GM23338 (cell line): Measurements from ENCODE around the gene CRTC1. TPM values are rescaled to one million over a fixed set of nuclear protein-coding genes. Genes with fewer than 3 reads are reported as not detected.

ENCODE experiments used
- ATAC-seq: fragments of 200-7000 bp; cut with Tn5 transposase; 3 replicates; pipeline ENCODE4 v1.9.1; 2020
- DNase-seq: peaks from one replicate; pipeline ENCODE4 v3.0.0-alpha.2; 2015; ENCODE audit warnings: low spot score
- H2AFZ ChIP-seq: fragments of 200-600 bp; sonication (generic); 2 replicates; pipeline ENCODE4 v1.8.0; 2016; ENCODE audit warnings: antibody characterized with exemption, mild to moderate bottlenecking, moderate library complexity
- H3F3A ChIP-seq: fragments of 200-600 bp; sonication (generic); replicated peaks from 2 replicates; pipeline ENCODE4 v1.8.0; 2017; ENCODE audit warnings: antibody characterized with exemption, mixed run types, low read depth
- H3K27ac ChIP-seq: fragments of 200-600 bp; sonication (generic); 2 replicates; pipeline ENCODE4 v1.6.1; 2016; ENCODE audit warnings: low read depth
- H3K27me3 ChIP-seq: fragments of 200-600 bp; sonication (generic); 2 replicates; pipeline ENCODE4 v1.8.0; 2016; ENCODE audit warnings: mild to moderate bottlenecking, mixed run types, moderate library complexity; ENCODE audit not compliant: insufficient read depth
- H3K36me3 ChIP-seq: fragments of 200-600 bp; sonication (generic); 2 replicates; pipeline ENCODE4 v1.8.0; 2016; ENCODE audit warnings: mild to moderate bottlenecking; ENCODE audit not compliant: insufficient read depth
- H3K4me1 ChIP-seq: fragments of 200-600 bp; sonication (generic); 2 replicates; pipeline ENCODE4 v1.8.0; 2016; ENCODE audit warnings: mild to moderate bottlenecking, moderate library complexity; ENCODE audit not compliant: insufficient read depth
- H3K4me2 ChIP-seq: fragments of 200-600 bp; sonication (generic); 2 replicates; pipeline ENCODE4 v1.7.1; 2017; ENCODE audit warnings: mixed run types
- H3K4me3 ChIP-seq: fragments of 200-600 bp; sonication (generic); 2 replicates; pipeline ENCODE4 v1.6.1; 2016; ENCODE audit warnings: mixed run types
- H3K79me2 ChIP-seq: fragments of 200-600 bp; sonication (generic); replicated peaks from 2 replicates; pipeline ENCODE4 v1.8.0; 2017; ENCODE audit warnings: mild to moderate bottlenecking; ENCODE audit not compliant: insufficient read depth
- H3K9me2 ChIP-seq: fragments of 200-600 bp; sonication (generic); 2 replicates; pipeline ENCODE4 v1.8.0; 2017; ENCODE audit not compliant: insufficient read depth
- H4K20me1 ChIP-seq: fragments of 200-600 bp; sonication (generic); replicated peaks from 2 replicates; pipeline ENCODE4 v1.8.0; 2017; ENCODE audit warnings: mild to moderate bottlenecking; ENCODE audit not compliant: insufficient read depth
- H3K27ac Mint-ChIP-seq: 2 replicates; pipeline ENCODE4 v1.8.0; 2020; ENCODE audit warnings: inconsistent platforms, mild to moderate bottlenecking, moderate library complexity, mixed read lengths
- H3K27me3 Mint-ChIP-seq: 3 replicates; pipeline ENCODE4 v1.8.0; 2022; ENCODE audit warnings: low read depth, mild to moderate bottlenecking, moderate library complexity, mixed read lengths, inconsistent platforms; ENCODE audit not compliant: insufficient read depth, poor library complexity
- H3K36me3 Mint-ChIP-seq: 3 replicates; pipeline ENCODE4 v1.8.0; 2021; ENCODE audit warnings: low read depth, mild to moderate bottlenecking, inconsistent platforms, moderate library complexity, mixed read lengths
- H3K4me1 Mint-ChIP-seq: 3 replicates; pipeline ENCODE4 v1.8.0; 2020; ENCODE audit warnings: mild to moderate bottlenecking, inconsistent platforms, mixed read lengths
- H3K4me3 Mint-ChIP-seq: 3 replicates; pipeline ENCODE4 v1.8.0; 2021; ENCODE audit warnings: moderate library complexity, mild to moderate bottlenecking, inconsistent platforms, mixed read lengths
- H3K9me3 Mint-ChIP-seq: 3 replicates; pipeline ENCODE4 v1.8.0; 2020; ENCODE audit warnings: moderate library complexity, mild to moderate bottlenecking, inconsistent platforms, mixed read lengths
- CREB1 ChIP-seq: fragments of 250-450 bp; sonication (Bioruptor Pico); IDR thresholded peaks from 2 replicates; pipeline ENCODE4 v1.5.0; 2020; ENCODE audit warnings: low read depth, mild to moderate bottlenecking, moderate library complexity
- EZH2 ChIP-seq: fragments of 200-600 bp; sonication (generic); IDR thresholded peaks from one replicate; pipeline ENCODE4 v1.8.0; 2017; ENCODE audit warnings: antibody characterized with exemption, mild to moderate bottlenecking, low read depth; ENCODE audit not compliant: unreplicated experiment
- EZH2phosphoT487 ChIP-seq: fragments of 200-600 bp; sonication (generic); IDR thresholded peaks from one replicate; pipeline ENCODE4 v1.8.1; 2018; ENCODE audit warnings: antibody characterized with exemption; ENCODE audit not compliant: unreplicated experiment
- JUNB ChIP-seq: IDR thresholded peaks from one replicate; pipeline ENCODE4 v1.6.1; 2016; ENCODE audit warnings: antibody characterized with exemption; ENCODE audit not compliant: unreplicated experiment
- NANOG ChIP-seq: IDR thresholded peaks from 2 replicates; pipeline ENCODE4 v1.6.1; 2016; ENCODE audit warnings: antibody characterized with exemption, borderline replicate concordance
- POLR2AphosphoS5 ChIP-seq: IDR thresholded peaks from 2 replicates; pipeline ENCODE4 v1.6.1; 2016; ENCODE audit warnings: antibody characterized with exemption, low read depth
- STAT1 ChIP-seq: IDR thresholded peaks from one replicate; pipeline ENCODE4 v1.6.1; 2016; ENCODE audit warnings: antibody characterized with exemption; ENCODE audit not compliant: unreplicated experiment
- ZNF114 ChIP-seq: fragments of 250-450 bp; sonication (Bioruptor Pico); IDR thresholded peaks from 2 replicates; pipeline ENCODE4 v1.5.0; 2020; ENCODE audit warnings: mild to moderate bottlenecking, moderate library complexity
- ZNF331 ChIP-seq: fragments of 250-450 bp; sonication (Bioruptor Pico); IDR thresholded peaks from 2 replicates; pipeline ENCODE4 v1.5.0; 2020; ENCODE audit warnings: low read depth, mild to moderate bottlenecking, moderate library complexity
- polyA plus RNA-seq: library from polyadenylated mRNA; unstranded; fragments of >200 nt; fragmentation: Nextera tagmentation; extraction: Ambion mirVana; gene quantifications from 2 replicates; pipeline ENCODE4 v1.2.1, GENCODE V29; 2016
- total RNA-seq: library from RNA; depleted of rRNA; stranded (reverse); fragments of >200 nt; shearing (Covaris generic); gene quantifications from 2 replicates; pipeline ENCODE4 v1.2.3, GENCODE V29; 2014
- TF ChIP-seq, protein P1 (sequence below): IDR thresholded peaks from 2 replicates; pipeline ENCODE4 v1.6.1; 2016; ENCODE audit warnings: antibody characterized with exemption
- TF ChIP-seq, protein P2 (sequence below), 2 experiments: fragments of 200-600 bp in 1 of 2; sonication (generic) in 1 of 2; conservative IDR thresholded peaks; 2 replicates each; pipeline versions ENCODE4 v1.5.1 to v1.6.1; 2016 to 2017; ENCODE audit warnings: antibody characterized with exemption in 2 of 2, low read depth in 2 of 2, mild to moderate bottlenecking in 2 of 2, moderate library complexity in 1 of 2
- TF ChIP-seq, protein P3 (sequence below): IDR thresholded peaks from one replicate; pipeline ENCODE4 v1.6.1; 2018; ENCODE audit warnings: antibody characterized with exemption; ENCODE audit not compliant: unreplicated experiment
- TF ChIP-seq, protein P4 (sequence below): fragments of 250-450 bp; sonication (Bioruptor Pico); IDR thresholded peaks from 2 replicates; pipeline ENCODE4 v1.5.0; 2020; ENCODE audit warnings: mild to moderate bottlenecking, moderate library complexity

The CRTC1 gene
- total and polyA plus RNA-seq, 2 experiments from 2014 or later, result 5.4 to 8.4 TPM

DNA sequence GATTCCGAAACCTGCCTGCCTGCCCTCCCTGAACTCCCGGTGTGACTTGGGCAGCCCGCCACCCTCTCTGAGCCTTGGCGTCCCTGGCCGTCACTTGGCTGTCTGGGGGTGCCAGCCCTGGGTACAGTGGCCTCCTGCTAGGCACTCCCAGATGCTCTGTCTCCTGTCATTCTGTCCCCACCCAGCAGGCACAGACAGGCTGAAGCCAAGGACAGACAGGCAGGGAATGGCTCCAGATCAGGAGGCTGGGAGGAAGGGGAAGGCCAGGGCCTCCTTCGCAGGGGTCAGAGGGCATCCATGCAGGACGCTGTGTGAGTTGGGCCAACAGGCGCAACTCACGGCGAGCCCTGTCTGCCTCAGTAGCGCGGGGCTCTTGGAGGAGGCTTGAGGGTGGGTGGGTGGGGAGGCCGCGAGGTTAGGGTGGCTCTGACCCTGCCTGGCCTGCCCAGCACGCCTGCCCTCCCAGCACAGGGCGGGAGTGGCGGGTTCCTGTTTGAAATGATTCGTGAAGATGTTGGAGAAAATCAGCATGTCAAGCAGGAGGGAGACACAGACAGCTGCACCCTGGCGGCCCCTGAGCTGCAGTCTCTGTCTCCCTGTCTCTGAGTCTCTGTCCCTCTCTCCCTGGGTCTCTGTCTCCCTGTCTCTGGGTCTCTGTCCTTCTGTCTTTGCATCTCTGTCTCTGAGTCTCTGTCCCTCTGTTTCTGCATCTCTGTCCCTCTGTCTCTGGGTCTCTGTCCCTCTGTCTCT lies 27.0 kb upstream of the CRTC1 start:
- H3K36me3 ChIP-seq, result no peaks in the 10 kb centered on the region
- Mint-ChIP-seq H3K27me3 (peaks cover 16% of the 10 kb centered on the region), H3K9me3 (no peaks in the 10 kb centered on the region; the same call in 2 of the 3 replicates), H3K4me1 (peaks cover 30% of the 10 kb centered on the region), H3K36me3 (no peaks in the 10 kb centered on the region; the same call in 2 of the 3 replicates), H3K27ac (no peak overlapping the region), H3K4me3 (no peak overlapping the region; the same call in 2 of the 3 replicates)
- H3K9me2 ChIP-seq, result 0 out of 2 replicates have a peak, but pooled peaks cover 6% of the 10 kb centered on the region
- 0 out of 2 replicates have a peak, but pooled peaks cover 6% of the 10 kb centered on the region for H3F3A ChIP-seq
- no peaks in the 10 kb centered on the region for H3K79me2 ChIP-seq
- ATAC-seq, result no peak
- no peaks in the 10 kb centered on the region for H3K27me3 ChIP-seq
- no peak overlapping the region for H3K4me2 ChIP-seq
- no peaks in the 10 kb centered on the region; the same call in 1 of the 2 replicates for H4K20me1 ChIP-seq
- 0 out of 2 replicates have a peak, but pooled peaks cover 2% of the 10 kb centered on the region for H3K4me1 ChIP-seq
- no peak overlapping the region for H3K27ac ChIP-seq
- TF ChIP-seq, protein P1, sequence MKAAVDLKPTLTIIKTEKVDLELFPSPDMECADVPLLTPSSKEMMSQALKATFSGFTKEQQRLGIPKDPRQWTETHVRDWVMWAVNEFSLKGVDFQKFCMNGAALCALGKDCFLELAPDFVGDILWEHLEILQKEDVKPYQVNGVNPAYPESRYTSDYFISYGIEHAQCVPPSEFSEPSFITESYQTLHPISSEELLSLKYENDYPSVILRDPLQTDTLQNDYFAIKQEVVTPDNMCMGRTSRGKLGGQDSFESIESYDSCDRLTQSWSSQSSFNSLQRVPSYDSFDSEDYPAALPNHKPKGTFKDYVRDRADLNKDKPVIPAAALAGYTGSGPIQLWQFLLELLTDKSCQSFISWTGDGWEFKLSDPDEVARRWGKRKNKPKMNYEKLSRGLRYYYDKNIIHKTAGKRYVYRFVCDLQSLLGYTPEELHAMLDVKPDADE, result no peak
- TF ChIP-seq NANOG, result no peak
- TF ChIP-seq, protein P2, sequence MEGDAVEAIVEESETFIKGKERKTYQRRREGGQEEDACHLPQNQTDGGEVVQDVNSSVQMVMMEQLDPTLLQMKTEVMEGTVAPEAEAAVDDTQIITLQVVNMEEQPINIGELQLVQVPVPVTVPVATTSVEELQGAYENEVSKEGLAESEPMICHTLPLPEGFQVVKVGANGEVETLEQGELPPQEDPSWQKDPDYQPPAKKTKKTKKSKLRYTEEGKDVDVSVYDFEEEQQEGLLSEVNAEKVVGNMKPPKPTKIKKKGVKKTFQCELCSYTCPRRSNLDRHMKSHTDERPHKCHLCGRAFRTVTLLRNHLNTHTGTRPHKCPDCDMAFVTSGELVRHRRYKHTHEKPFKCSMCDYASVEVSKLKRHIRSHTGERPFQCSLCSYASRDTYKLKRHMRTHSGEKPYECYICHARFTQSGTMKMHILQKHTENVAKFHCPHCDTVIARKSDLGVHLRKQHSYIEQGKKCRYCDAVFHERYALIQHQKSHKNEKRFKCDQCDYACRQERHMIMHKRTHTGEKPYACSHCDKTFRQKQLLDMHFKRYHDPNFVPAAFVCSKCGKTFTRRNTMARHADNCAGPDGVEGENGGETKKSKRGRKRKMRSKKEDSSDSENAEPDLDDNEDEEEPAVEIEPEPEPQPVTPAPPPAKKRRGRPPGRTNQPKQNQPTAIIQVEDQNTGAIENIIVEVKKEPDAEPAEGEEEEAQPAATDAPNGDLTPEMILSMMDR (conservative IDR thresholded peaks at IDR 0.05; ENCODE audit: low read depth in 2 of 2), result no peak
- TF ChIP-seq STAT1, result no peak
- no peak for TF ChIP-seq EZH2phosphoT487
- no peak for TF ChIP-seq ZNF331 (CRISPR knock-in tag)
- no peak for TF ChIP-seq ZNF114
- no peak for TF ChIP-seq POLR2AphosphoS5
- TF ChIP-seq CREB1 (CRISPR knock-in tag), result no peak
- no peak for TF ChIP-seq JUNB
- TF ChIP-seq, protein P3, sequence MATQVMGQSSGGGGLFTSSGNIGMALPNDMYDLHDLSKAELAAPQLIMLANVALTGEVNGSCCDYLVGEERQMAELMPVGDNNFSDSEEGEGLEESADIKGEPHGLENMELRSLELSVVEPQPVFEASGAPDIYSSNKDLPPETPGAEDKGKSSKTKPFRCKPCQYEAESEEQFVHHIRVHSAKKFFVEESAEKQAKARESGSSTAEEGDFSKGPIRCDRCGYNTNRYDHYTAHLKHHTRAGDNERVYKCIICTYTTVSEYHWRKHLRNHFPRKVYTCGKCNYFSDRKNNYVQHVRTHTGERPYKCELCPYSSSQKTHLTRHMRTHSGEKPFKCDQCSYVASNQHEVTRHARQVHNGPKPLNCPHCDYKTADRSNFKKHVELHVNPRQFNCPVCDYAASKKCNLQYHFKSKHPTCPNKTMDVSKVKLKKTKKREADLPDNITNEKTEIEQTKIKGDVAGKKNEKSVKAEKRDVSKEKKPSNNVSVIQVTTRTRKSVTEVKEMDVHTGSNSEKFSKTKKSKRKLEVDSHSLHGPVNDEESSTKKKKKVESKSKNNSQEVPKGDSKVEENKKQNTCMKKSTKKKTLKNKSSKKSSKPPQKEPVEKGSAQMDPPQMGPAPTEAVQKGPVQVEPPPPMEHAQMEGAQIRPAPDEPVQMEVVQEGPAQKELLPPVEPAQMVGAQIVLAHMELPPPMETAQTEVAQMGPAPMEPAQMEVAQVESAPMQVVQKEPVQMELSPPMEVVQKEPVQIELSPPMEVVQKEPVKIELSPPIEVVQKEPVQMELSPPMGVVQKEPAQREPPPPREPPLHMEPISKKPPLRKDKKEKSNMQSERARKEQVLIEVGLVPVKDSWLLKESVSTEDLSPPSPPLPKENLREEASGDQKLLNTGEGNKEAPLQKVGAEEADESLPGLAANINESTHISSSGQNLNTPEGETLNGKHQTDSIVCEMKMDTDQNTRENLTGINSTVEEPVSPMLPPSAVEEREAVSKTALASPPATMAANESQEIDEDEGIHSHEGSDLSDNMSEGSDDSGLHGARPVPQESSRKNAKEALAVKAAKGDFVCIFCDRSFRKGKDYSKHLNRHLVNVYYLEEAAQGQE, result no peak
- no peak for TF ChIP-seq EZH2
- TF ChIP-seq, protein P4, sequence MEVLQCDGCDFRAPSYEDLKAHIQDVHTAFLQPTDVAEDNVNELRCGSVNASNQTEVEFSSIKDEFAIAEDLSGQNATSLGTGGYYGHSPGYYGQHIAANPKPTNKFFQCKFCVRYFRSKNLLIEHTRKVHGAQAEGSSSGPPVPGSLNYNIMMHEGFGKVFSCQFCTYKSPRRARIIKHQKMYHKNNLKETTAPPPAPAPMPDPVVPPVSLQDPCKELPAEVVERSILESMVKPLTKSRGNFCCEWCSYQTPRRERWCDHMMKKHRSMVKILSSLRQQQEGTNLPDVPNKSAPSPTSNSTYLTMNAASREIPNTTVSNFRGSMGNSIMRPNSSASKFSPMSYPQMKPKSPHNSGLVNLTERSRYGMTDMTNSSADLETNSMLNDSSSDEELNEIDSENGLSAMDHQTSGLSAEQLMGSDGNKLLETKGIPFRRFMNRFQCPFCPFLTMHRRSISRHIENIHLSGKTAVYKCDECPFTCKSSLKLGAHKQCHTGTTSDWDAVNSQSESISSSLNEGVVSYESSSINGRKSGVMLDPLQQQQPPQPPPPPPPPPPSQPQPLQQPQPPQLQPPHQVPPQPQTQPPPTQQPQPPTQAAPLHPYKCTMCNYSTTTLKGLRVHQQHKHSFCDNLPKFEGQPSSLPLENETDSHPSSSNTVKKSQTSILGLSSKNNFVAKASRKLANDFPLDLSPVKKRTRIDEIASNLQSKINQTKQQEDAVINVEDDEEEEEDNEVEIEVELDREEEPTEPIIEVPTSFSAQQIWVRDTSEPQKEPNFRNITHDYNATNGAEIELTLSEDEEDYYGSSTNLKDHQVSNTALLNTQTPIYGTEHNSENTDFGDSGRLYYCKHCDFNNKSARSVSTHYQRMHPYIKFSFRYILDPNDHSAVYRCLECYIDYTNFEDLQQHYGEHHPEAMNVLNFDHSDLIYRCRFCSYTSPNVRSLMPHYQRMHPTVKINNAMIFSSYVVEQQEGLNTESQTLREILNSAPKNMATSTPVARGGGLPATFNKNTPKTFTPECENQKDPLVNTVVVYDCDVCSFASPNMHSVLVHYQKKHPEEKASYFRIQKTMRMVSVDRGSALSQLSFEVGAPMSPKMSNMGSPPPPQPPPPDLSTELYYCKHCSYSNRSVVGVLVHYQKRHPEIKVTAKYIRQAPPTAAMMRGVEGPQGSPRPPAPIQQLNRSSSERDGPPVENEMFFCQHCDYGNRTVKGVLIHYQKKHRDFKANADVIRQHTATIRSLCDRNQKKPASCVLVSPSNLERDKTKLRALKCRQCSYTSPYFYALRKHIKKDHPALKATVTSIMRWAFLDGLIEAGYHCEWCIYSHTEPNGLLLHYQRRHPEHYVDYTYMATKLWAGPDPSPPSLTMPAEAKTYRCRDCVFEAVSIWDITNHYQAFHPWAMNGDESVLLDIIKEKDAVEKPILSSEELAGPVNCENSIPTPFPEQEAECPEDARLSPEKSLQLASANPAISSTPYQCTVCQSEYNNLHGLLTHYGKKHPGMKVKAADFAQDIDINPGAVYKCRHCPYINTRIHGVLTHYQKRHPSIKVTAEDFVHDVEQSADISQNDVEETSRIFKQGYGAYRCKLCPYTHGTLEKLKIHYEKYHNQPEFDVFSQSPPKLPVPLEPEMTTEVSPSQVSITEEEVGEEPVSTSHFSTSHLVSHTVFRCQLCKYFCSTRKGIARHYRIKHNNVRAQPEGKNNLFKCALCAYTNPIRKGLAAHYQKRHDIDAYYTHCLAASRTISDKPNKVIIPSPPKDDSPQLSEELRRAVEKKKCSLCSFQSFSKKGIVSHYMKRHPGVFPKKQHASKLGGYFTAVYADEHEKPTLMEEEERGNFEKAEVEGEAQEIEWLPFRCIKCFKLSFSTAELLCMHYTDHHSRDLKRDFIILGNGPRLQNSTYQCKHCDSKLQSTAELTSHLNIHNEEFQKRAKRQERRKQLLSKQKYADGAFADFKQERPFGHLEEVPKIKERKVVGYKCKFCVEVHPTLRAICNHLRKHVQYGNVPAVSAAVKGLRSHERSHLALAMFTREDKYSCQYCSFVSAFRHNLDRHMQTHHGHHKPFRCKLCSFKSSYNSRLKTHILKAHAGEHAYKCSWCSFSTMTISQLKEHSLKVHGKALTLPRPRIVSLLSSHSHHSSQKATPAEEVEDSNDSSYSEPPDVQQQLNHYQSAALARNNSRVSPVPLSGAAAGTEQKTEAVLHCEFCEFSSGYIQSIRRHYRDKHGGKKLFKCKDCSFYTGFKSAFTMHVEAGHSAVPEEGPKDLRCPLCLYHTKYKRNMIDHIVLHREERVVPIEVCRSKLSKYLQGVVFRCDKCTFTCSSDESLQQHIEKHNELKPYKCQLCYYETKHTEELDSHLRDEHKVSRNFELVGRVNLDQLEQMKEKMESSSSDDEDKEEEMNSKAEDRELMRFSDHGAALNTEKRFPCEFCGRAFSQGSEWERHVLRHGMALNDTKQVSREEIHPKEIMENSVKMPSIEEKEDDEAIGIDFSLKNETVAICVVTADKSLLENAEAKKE (CRISPR knock-in tag), result no peak
- no peak overlapping the region for H3K4me3 ChIP-seq
- no peak for DNase-seq
- no peak overlapping the region for H2AFZ ChIP-seq
